GM18517 (cell line): ENCODE measurements around the gene CEP126.

Experiments used
- ATAC-seq: cut with Tn5 transposase; IDR thresholded peaks from one replicate; pipeline ENCODE4 v1.9.1; 2021; ENCODE audit warnings: mild to moderate bottlenecking, moderate library complexity; ENCODE audit not compliant: unreplicated experiment

Gene CEP126

DNA sequence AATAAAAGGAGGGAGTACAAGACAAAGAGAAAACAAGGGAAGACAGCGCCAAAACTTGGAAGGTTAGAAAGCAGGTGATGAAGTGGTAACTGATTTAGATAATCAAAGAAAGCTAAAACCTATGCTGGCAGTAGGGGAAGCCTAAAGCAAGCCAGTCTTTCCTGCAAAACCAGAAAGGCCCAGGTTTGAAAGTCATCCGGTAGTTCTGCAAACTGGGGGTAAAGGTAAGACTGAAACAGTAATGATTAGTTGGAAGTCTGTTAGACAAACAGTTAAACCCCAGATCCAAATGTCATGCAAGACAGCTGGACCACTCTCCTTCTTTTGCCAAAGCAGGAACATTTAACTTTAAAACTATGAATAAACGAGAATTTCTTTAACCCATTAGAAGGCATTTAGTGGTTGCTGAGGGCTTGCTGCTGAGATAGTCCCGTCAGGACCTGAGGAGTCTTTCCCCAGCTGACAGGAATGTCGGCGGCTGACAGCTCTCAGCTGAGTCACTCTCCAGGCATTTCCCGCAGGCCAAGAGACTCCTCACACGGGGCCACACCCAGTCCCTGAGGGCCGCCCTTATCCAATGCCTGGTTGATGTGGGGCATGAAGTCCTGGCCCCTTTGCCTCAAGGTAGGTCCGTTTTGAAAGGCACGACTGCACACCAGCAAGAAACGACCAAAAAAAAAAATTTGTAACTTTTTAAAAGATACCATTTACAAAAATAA, 96.1 kb downstream of the CEP126 start:
- ATAC-seq: no peak

DNA sequence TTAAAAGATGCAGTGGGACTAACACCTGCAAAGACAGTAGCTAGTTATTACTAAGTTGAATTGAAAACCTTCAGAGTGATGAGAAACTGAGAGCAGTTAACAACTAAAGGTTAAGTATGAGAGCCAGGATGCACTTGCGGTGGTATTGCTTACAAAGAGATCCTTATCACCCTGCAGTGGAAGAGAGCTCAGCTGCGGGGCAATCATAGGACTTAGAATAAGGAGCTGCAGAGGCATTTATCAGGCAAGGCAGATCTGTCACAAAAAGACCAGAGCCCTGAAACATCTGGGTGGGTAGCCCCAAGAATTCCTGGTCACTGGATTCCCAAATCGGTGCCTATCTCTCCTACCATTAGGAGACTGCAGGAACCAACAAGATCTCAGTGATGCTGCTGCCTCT, 98.1 kb downstream of the CEP126 start:
- no peak for ATAC-seq

DNA sequence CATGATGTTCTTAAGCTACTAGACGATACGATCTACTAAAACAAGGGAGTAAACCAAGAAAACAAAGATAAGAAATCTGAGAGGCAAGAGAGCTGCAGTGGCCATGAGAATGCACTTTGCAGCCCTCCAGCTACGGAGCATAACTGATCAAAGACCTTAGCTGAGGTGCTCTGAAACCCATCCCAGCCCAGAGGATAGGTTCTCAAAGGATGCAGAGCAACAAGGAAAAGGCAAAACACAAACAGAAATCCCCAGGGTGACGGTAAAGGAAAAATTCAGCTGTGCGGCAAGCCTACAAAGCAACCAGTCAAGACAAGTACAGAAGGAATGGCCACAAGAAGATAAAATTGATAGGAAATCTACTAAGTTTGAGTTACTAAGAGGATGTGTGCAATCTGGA, 99.9 kb downstream of the CEP126 start:
- no peak for ATAC-seq

DNA sequence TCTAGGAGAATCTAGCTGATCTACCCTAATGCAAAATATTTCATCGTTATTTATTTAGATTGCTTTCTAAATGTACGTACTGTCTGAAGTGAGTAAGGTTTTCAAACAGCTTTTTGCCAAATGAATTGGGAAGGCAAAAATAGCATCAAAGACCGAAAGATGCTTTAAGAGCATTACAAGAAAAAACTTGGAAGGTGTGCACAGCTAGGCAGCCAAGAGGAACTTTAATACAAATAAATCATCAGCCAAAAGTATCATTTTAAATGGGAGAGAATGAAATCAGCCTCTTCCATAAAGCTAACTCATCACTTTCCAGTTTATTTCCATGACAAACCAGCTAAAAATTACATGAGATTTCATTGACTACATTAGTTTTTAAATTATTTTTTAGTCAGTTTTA, 102.2 kb downstream of the CEP126 start:
- no peak for ATAC-seq

DNA sequence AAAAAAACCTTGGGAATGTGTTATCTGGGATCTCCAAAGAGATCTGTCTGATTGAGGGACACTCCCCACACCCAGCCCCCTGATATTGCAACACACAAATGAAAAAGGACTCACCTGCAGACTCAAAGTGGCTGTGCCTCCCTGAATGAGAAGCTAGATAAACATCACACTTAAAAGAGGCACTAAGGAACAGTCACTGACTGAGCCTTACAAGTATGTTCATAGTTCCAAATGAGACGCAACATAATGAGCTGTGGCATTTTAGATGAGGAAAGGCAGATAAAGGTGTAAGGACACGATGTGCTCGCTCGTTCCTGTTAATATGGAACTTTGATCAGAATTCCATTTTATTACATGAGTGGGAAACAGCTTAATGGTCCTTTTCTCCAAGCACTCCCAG, 111.4 kb downstream of the CEP126 start:
- no peak for ATAC-seq

DNA sequence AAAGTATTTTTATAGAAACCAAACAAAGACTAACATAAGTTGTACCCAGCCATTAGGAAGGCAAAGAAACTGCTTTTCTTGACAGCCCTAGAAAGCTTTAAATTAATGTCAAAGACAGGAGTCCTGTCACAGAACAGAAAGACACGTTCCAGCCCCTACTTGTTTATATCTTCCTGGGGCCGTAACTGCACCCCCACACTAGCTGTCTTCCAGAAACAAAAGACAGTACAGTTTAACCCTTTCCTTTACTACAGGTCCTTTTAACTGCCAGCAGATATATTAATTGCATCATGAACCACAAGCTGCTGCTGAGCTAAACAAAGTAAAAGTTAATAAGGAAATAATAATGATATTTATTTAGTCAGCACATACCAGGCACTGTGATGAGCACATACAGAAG, 112.1 kb downstream of the CEP126 start:
- no peak for ATAC-seq

DNA sequence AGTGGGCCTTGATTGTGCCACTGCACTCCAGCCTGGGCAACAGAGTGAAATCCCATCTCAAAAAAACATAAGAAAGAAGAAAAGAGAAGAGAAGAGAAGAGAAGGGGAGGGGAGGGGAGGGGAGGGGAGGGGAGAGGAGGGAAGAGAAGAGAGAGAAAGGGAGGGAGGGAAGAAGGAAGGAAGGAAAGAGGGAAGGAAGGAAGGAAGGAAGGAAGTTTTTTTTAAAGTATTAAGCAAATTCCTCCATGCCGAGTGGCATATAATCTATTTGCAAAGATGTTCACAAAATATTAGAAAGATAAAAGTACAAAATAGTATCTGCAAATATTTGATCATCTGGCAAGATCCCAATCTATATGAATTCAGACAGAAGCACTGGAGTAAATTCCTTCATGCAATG, 121.9 kb downstream of the CEP126 start:
- ATAC-seq: no peak

DNA sequence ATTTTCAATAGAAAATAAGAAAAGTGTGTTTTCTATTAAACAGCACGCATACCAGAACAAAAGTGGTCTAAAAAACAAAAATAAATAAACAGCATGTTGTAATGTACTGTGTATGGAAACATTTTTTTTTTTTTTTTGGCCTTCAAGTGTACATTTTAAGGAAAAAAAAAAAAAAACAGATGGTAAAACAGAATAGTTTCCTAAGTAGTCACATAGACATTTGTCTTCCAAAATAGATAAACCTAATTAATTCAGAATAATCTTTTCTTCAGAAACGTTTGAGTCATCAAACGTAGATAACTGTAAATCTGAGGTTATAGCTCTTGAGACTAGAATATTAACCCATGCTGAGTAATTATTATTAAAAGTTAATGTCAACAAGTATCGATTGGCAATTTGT, 132.0 kb downstream of the CEP126 start:
- ATAC-seq: no peak

DNA sequence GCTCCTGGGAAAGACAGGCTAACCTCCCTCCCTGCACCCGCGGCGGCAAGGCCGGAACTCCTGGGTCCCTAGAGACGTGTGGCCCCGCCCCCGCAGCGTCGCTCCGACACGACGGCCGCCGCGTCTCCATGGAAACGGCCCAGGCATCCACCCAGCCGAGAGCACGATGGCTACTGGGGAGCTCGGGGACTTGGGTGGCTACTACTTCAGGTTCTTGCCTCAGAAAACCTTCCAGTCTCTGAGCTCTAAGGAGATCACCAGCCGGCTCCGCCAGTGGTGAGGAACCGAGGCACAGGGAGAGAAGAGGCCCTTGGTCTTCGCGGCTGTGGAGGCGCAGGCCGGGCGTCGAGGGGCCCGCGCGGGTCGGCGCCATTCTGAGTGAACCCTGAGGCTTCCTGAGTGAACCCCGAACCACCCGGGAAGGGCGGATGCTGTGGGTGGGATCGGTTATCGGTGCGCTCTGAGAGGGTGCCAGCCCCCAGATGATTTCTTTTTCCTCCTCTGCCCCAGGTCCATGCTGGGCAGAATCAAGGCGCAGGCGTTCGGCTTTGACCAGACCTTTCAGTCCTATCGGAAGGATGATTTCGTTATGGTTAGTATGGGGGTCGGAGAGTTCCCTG, 132.6 kb downstream of the CEP126 start, which contains the start of gene CFAP300:
Gene CFAP300 (plus strand): TSS at position 133 of the 620 bp plus-strand sequence. CDS start 34 bp downstream, at position 167.
- ATAC-seq: no peak
